GM18951 (cell line): ENCODE measurements around the gene C18orf32.
"Not testable (repeated sequence)": the region's sequence is repeated elsewhere in the genome, so short reads cannot be mapped to it uniquely, and the experiment has no call there.

Experiments used
- POLR2A ChIP-seq: IDR thresholded peaks from 4 replicates; pipeline ENCODE4 v1.6.1; 2011; ENCODE audit warnings: mild to moderate bottlenecking; ENCODE audit not compliant: insufficient read length, insufficient read depth; ENCODE audit errors: extremely low read depth
- in situ Hi-C: fragments of 300-500 bp; cut with MboI; formaldehyde crosslinking; loops from one replicate; pipeline ENCODE4 v1.12.0; 2022; ENCODE audit warnings: low sequenced_read_pairs, mixed read lengths, inconsistent platforms; ENCODE audit not compliant: unreplicated experiment

Gene C18orf32

GRCh38 chr18:49491857-49492693, 5.0 kb upstream of the C18orf32 start, which contains the start of gene RPL17:
Gene RPL17, minus strand, starts transcription at chr18:49492465.
- TF ChIP-seq POLR2A: peak; percentile 97
- in situ Hi-C loops: no loop called here

GRCh38 chr18:49491534-49491856, 4.5 kb upstream of the C18orf32 start:
- in situ Hi-C loops: no loop called here

DNA sequence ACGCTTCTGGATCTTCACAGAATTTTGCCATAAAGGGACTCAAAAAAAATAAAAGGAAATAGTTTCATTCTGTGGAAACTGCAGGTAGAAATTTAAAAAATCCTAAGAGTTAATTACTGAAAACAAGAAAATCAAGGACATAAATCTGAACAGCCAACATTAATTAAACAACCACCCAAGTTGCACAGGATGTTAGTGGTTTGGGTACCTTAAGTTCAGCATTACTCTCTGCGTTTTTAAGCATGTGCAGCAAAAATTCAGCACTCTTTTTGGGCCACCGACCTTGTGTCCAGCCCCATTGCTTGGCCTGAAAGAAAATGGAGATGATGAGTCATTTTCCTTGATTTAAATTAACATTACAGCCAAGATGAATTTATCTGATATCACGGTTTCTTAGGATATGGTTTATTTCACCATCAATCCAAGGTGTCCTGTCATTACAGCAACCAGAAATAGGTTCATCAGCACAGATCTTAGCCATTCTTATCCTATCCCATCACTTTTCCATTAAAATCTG, 3.3 kb upstream of the C18orf32 start:
- no peak for TF ChIP-seq POLR2A
- in situ Hi-C loops: no loop called here

More at GRCh38 chr18:49491534-49491856, 4.5 kb upstream of the C18orf32 start:
- no peak for TF ChIP-seq POLR2A

GRCh38 chr18:49487711-49488310, 777 bp upstream of the C18orf32 start:
- no peak for TF ChIP-seq POLR2A
- in situ Hi-C loops: no loop called here

- in situ Hi-C loops: no loop called here
- no peak for TF ChIP-seq POLR2A
Observed at GRCh38 chr18:49486606-49486952, 455 bp downstream of the C18orf32 start.

GRCh38 chr18:49486134-49486533, 900 bp downstream of the C18orf32 start:
- no peak for TF ChIP-seq POLR2A
- in situ Hi-C loops: no loop called here

DNA sequence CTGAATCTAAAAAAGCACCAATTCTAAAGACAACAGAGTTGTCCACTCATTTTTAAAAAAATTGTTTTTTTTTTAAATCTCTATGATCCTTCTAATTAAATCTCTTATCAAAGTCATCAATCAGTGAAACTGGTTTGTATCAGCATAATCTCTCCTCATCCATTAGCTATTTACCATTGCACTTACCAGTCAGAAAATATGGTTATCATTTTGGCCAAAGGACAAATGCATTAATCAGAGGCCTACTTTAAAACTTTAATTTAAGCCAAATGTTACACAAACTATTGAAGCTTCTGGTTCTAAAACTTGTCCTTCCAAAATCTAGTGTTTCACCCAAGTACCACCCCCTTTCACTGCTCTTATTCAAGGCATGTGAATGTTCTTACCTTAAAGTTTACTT, 3.8 kb downstream of the C18orf32 start:
- in situ Hi-C loops: no loop called here
- TF ChIP-seq POLR2A: no peak

GRCh38 chr18:49481907-49482306, 5.1 kb downstream of the C18orf32 start:
- TF ChIP-seq POLR2A: no peak
- in situ Hi-C loops: no loop called here

DNA sequence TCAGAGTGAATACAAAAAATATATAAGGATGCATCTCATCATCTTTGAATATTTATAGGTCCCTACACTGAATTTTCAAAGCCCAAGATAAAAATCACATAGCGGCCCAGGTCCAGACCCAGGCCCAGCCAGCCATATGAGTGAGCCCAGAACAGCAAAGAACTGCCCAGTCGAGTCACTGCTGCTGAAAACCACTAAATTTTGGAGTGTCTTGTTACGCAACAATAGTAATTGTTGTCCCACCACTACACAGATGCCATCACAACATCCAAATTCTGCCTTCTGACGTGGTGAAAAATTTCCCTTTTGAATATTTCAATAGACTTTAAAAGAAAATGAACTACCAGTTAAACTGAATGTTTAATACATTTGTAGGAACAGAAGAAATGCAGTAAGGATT, 5.7 kb downstream of the C18orf32 start:
- in situ Hi-C loops: no loop called here
- TF ChIP-seq POLR2A: no peak

DNA sequence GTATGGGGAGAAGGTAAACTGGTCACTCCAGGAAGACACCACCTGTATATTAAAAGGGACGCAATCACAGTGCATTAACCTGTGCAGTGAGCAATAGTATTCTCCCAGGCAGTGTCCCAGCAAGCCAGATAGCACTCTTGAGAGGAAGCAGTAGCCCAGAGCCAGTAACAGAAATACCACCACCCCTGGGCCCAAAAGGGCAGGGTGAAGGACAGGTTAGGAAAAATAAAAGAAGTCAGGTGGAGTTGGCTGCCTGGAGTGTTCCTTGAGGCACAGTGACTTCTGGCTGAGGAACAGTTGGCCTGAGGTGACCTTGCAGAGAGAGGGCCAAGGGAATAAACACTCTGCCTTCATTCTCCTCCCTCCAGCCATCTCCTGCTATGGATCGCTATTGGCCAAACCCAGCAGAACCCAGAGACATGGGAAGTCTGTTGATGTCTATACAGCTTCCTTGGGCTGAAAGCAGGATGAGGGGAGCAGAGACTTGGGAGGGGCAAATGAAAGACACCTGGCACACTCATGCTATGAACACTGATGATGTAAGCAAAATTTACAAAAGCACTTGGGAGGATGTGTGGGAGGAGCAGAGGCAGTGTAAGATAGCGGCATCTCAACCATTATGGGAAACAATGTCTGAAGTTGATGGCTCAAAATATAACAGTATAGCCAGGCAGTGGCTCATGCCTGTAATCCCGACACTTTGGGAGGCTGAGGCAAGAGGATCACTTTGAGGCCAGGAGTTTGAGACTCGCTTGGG, 7.5 kb downstream of the C18orf32 start:
- TF ChIP-seq POLR2A: no peak
- in situ Hi-C loops: no loop called here

DNA sequence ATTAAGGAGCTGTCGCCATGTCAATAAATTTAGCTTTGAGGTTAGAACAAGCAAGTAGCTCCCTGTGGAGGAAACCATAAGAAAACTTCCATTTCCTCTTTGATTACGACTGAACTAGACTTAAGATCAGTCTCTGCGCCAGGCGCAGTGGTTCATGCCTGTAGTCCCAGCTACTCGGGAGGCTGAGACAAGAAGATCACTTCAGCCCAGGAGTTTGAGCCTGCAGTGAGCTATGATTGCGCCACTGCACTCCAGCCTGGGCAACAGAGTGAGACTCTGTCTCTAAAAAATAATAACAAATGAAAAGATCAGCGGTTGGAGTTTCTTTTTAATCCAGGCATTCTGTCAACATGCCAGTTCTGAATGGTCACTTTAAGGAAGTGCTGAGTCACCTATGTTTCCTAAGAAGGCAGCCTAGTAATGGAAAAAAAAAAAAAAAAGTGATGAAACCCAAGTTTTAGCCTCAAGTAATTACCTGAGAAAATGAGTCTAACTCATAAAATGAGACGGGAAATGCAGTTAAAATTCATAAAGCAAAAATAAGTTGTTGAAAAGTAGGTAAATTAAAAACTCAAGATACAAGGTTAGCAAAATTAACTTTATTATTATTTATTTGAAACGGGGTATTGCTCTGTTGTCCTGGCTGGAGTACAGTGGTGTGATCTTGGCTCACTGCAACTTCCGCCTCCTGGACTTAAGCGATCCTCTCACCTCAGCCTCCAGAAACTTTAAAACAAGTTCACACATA, 10.2 kb downstream of the C18orf32 start:
- no peak for TF ChIP-seq POLR2A
- in situ Hi-C loops: no loop called here

DNA sequence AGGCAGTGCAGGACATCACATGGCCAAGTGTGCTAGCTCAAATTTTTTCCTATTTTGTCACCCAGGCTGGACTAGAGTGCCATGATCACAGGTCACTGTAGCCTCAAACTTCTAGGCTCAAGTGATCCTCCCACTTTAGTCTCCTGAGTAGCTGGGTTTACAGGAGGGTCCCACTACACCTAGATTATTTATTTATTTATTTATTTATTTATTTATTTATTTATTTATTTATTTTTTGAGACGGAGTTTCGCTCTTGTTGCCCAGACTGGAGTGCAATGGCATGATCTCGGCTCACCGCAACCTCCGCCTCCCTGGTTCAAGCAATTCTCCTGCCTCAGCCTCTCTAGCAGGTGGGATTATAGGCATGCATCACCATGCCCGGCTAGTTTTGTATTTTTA, 12.1 kb downstream of the C18orf32 start:
- in situ Hi-C loops: not testable (repeated sequence)

DNA sequence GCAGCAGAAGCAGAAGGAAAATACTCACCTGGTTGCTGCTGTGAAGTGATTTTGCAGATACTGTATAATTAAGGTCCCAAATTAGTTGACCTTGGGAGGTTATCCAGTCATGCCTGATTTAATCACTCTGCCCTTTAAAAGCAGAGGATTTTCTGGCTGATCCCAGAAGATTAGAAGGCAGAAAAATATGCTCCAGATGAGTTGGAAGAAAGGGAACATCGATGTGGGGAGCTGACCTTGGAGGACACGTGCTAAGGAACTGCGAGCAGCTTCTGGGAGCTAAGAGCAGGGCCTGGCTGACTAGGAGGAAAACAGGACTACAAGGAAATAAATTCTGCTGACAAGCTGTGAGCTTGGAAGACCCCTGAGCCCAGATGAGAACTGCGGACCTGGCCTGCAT, 13.3 kb downstream of the C18orf32 start:
- no peak for TF ChIP-seq POLR2A
- in situ Hi-C loops: no loop called here
